Lower leg skin (tissue), 4 donors: Measurements from ENCODE around the gene EIF3D. TPM values are rescaled to one million over a fixed set of nuclear protein-coding genes. Genes with fewer than 3 reads are reported as not detected.

Experiments used
- DNase-seq, 2 donors: peaks; one replicate each; pipeline ENCODE4 v3.0.0-alpha.2; 2019; ENCODE audit warnings: low spot score in 2 of 2
- H3K4me3 ChIP-seq: fragments of 200-600 bp; sonication (generic); 2 replicates; pipeline ENCODE4 v1.5.1; 2017; ENCODE audit warnings: mild to moderate bottlenecking, low read depth; ENCODE audit not compliant: poor library complexity, severe bottlenecking
- CTCF ChIP-seq, 3 donors: fragments of 450-650 bp; IDR thresholded peaks; one replicate each; pipeline ENCODE4 v1.5.1; 2016; ENCODE audit warnings: antibody characterized with exemption in 3 of 3, mild to moderate bottlenecking in 3 of 3, moderate library complexity in 2 of 3
- POLR2A ChIP-seq, 2 donors: fragments of 450-650 bp; IDR thresholded peaks; one replicate each; pipeline ENCODE4 v1.6.1; 2016 to 2017; ENCODE audit warnings: antibody characterized with exemption in 2 of 2, mild to moderate bottlenecking in 1 of 2, moderate library complexity in 1 of 2
- WGBS, 2 donors: methylation state at CpG; one replicate each; pipeline ENCODE4 v1.1.5; 2018; 5-methylcytosine and 5-hydroxymethylcytosine counted together
- intact Hi-C: fragments of 100-400 bp; cut with DNase I; formaldehyde crosslinking; loops from one replicate; pipeline ENCODE4 v1.15.0; 2023; ENCODE audit warnings: low total_unique reads
- total RNA-seq, 4 donors: library from RNA; depleted of rRNA; stranded (reverse); fragments of >200 nt; gene quantifications; one replicate each; pipeline ENCODE4 v1.1.0, GENCODE V29; 2016

EIF3D gene
- total RNA-seq, 4 donors from 2014 or later = 305 to 489 (median 386) TPM

- TF ChIP-seq POLR2A (IDR thresholded peaks at IDR 0.05) = no peak
- no peak for TF ChIP-seq CTCF (IDR thresholded peaks at IDR 0.05)
- DNase-seq = no peak
- 88% methylated on average over 2 of the region's 2 CpGs for WGBS, 2 donors
- H3K4me3 ChIP-seq = no peak overlapping the region
- intact Hi-C loops = no loop called here
Observed at GRCh38 chr22:36571991-36572390, 43.0 kb upstream of the EIF3D start.

- no peak for DNase-seq
- no peak overlapping the region for H3K4me3 ChIP-seq
- WGBS, 2 donors = 17 to 29% methylated on average over 12 of the region's 12 CpGs
- intact Hi-C loops = no loop called here
- TF ChIP-seq POLR2A (IDR thresholded peaks at IDR 0.05) (no peak), CTCF (IDR thresholded peaks at IDR 0.05) (no peak)
Observed at GRCh38 chr22:36569999-36570398, 41.0 kb upstream of the EIF3D start.

GRCh38 chr22:36568846-36569245 is 39.9 kb upstream of the EIF3D start:
- TF ChIP-seq CTCF (IDR thresholded peaks at IDR 0.05) (no peak), POLR2A (IDR thresholded peaks at IDR 0.05) (no peak)
- H3K4me3 ChIP-seq = no peak overlapping the region
- DNase-seq = no peak
- 91 to 92% methylated on average over 6 of the region's 6 CpGs for WGBS, 2 donors
- intact Hi-C loops = no loop called here

GRCh38 chr22:36566720-36567119 is 37.8 kb upstream of the EIF3D start:
- no peak for DNase-seq
- intact Hi-C loops = no loop called here
- TF ChIP-seq POLR2A (IDR thresholded peaks at IDR 0.05) = no peak
- no peak for TF ChIP-seq CTCF (IDR thresholded peaks at IDR 0.05)
- WGBS, 2 donors = 76 to 81% methylated on average over 8 of the region's 8 CpGs
- no peak overlapping the region for H3K4me3 ChIP-seq

GRCh38 chr22:36565686-36566085 is 36.7 kb upstream of the EIF3D start:
- H3K4me3 ChIP-seq = no peak overlapping the region
- intact Hi-C loops = no loop called here
- no peak for TF ChIP-seq POLR2A (IDR thresholded peaks at IDR 0.05)
- TF ChIP-seq CTCF (IDR thresholded peaks at IDR 0.05) = no peak
- DNase-seq = no peak
- WGBS, 2 donors = 84% methylated on average over 6 of the region's 6 CpGs

- no peak overlapping the region for H3K4me3 ChIP-seq
- DNase-seq = no peak
- intact Hi-C loops = no loop called here
- TF ChIP-seq POLR2A (IDR thresholded peaks at IDR 0.05) = no peak
- TF ChIP-seq CTCF (IDR thresholded peaks at IDR 0.05) = no peak
- WGBS, 2 donors = 93 to 94% methylated on average over 5 of the region's 5 CpGs
Observed at GRCh38 chr22:36565159-36565507, 36.2 kb upstream of the EIF3D start.
